ENCODE results near the gene SF1. TPM values are rescaled to one million over a fixed set of nuclear protein-coding genes. Genes with fewer than 3 reads are reported as not detected.

Gene SF1
- total and polyA plus RNA-seq, 9 of the 15 experiments (the other 6 are each of a cell fraction or from before 2014, with no cell fraction given): 13.1 to 334 (median 111) TPM

- CTCF ChIA-PET (ENCODE audit: low intra/inter-chr PET ratio): interaction anchor here (0.6 to 1.1 kb wide), 2 partner anchors 16 to 165 kb away, joined by 3 to 4 read pairs; no protein-coding TSS in a partner anchor
- peaks cover 30 to 62% of the 10 kb centered on the region in 2 experiments for H3K4me1 ChIP-seq (replicated peaks in 1 of 2; ENCODE audit: control insufficient read depth in 2 of 2, insufficient read depth in 2 of 2, low read length in 2 of 2)
- BruUV-seq (replicated peaks): TSS peak; percentile 47
- H3K4me3 ChIP-seq: peak within 1 kb of the TSS; percentile 55
- DNase-seq (ENCODE audit: extremely low read depth in 1 of 4, low spot score in 3 of 4) (peak; percentile 88 to 98 (median 98)), FAIRE-seq (peak; percentile 79), ATAC-seq (peak; percentile 94)
- peak within 1 kb of the TSS; percentile 39 for H3K27ac ChIP-seq (ENCODE audit: extremely low read depth, low read depth, low read length)
- no peaks in the 10 kb centered on the region for H3K79me2 ChIP-seq (ENCODE audit: control insufficient read depth, insufficient read depth, low read length)
- H2AFZ ChIP-seq (ENCODE audit: low read depth, low read length): peak within 1 kb of the TSS; percentile 77
- 3% methylated on average over 12 of the region's 58 CpGs for WGBS (ENCODE audit: insufficient coverage, low coverage, missing lambda C conversion rate)
- H3K9me3 ChIP-seq (replicated peaks; ENCODE audit: control insufficient read depth, insufficient read depth, low read depth, low read length): no peaks in the 10 kb centered on the region
- H3K27me3 ChIP-seq (ENCODE audit: control insufficient read depth in 2 of 2, insufficient read depth in 2 of 2, low read length in 2 of 2): no peaks in the 10 kb centered on the region
- POLR2A ChIA-PET: interaction anchor here (1.2 to 1.4 kb wide), 2 partner anchors 9 to 24 kb away, joined by 3 to 4 read pairs; partner anchors contain the start of gene SF1
- H3K36me3 ChIP-seq (ENCODE audit: control insufficient read depth, insufficient read depth, low read length): peaks cover 45% of the 10 kb centered on the region; the same call in 2 of the 3 replicates
- H3K9ac ChIP-seq (ENCODE audit: insufficient read depth in 1 of 2, low read depth in 2 of 2, low read length in 2 of 2): peak within 1 kb of the TSS; percentile 62 to 87
- H4K20me1 ChIP-seq (replicated peaks; ENCODE audit: control insufficient read depth, insufficient read depth, low read length): no peaks in the 10 kb centered on the region
- intact Hi-C loops (cut with micrococcal nuclease) (loop anchor here (2.0 to 5.0 kb wide), 2 partner anchors 25 to 39 kb away; partner anchors contain the start of genes CDC42BPG and SF1), in situ Hi-C loops (cut with MboI) (no loop called here)
- no peaks in the 10 kb centered on the region for H3K9me1 ChIP-seq (ENCODE audit: control insufficient read depth, insufficient read depth, low read length)
- H3K4me2 ChIP-seq (ENCODE audit: insufficient read depth, low read length): peak within 1 kb of the TSS; percentile 91
- TF ChIP-seq NELFE (IDR thresholded peaks at IDR 0.05; ENCODE audit: insufficient read depth, insufficient read length) (no peak), NR2C1 (IDR thresholded peaks at IDR 0.05) (no peak), NR2C1 (tag; IDR thresholded peaks at IDR 0.05) (no peak), CBFA2T3 (IDR thresholded peaks at IDR 0.05) (no peak), ZNF586 (CRISPR knock-in tag; conservative IDR thresholded peaks at IDR 0.05) (no peak), KLF13 (tag; IDR thresholded peaks at IDR 0.05; ENCODE audit: borderline replicate concordance, low read depth) (no peak), PRPF4 (IDR thresholded peaks at IDR 0.05; ENCODE audit: insufficient read depth, low read depth, low read length, poor library complexity, severe bottlenecking) (no peak), MAFF (IDR thresholded peaks at IDR 0.05; ENCODE audit: low read length) (no peak), MXD1 (CRISPR knock-in tag; IDR thresholded peaks at IDR 0.05; ENCODE audit: borderline replicate concordance, poor library complexity, severe bottlenecking) (no peak), RB1 (IDR thresholded peaks at IDR 0.05; ENCODE audit: low read depth) (peak; percentile 28; the same call in 1 of the 2 replicates), MAZ (CRISPR knock-in tag; conservative IDR thresholded peaks at IDR 0.05 in 1 of 2, IDR thresholded peaks at IDR 0.05 in 1 of 2) (peak in 1 of 2 experiments; percentile 51; a peak in 3 of 4 replicates), MEF2A (IDR thresholded peaks at IDR 0.05; ENCODE audit: control insufficient read depth, low read depth, low read length) (no peak), POLR2G (IDR thresholded peaks at IDR 0.05; ENCODE audit: low read depth, low read length) (peak; percentile 59), HCFC1 (IDR thresholded peaks at IDR 0.05; ENCODE audit: low read depth, low read length) (peak; percentile 48; the same call in 1 of the 2 replicates), SP1 (CRISPR knock-in tag; IDR thresholded peaks at IDR 0.05) (peak; percentile 52; the same call in 1 of the 2 replicates), MYC (IDR thresholded peaks at IDR 0.05; ENCODE audit: low read depth, low read length) (no peak), MYC (CRISPR knock-in tag; IDR thresholded peaks at IDR 0.05; ENCODE audit: borderline replicate concordance, low read depth) (no peak), E2F1 (CRISPR knock-in tag; IDR thresholded peaks at IDR 0.05) (no peak), POLR2AphosphoS2 (IDR thresholded peaks at IDR 0.05; ENCODE audit: low read length) (peak; percentile 84; the same call in 1 of the 2 replicates)
Measured at GRCh38 chr11:64803158-64803845, 25.0 kb upstream of the SF1 start, which contains the start of gene MAP4K2. TSS of gene MAP4K2 (minus strand) at chr11:64803214. CDS start at chr11:64803149, 65 bp downstream.

Data from K562 (cell line).